Measurements from ENCODE around the gene POT1. TPM values are rescaled to one million over a fixed set of nuclear protein-coding genes. Genes with fewer than 3 reads are reported as not detected.

POT1 gene
- total and polyA plus RNA-seq, 2 of the 4 experiments (the other 2 are of a cell fraction), result 12.7 to 28.5 TPM

DNA sequence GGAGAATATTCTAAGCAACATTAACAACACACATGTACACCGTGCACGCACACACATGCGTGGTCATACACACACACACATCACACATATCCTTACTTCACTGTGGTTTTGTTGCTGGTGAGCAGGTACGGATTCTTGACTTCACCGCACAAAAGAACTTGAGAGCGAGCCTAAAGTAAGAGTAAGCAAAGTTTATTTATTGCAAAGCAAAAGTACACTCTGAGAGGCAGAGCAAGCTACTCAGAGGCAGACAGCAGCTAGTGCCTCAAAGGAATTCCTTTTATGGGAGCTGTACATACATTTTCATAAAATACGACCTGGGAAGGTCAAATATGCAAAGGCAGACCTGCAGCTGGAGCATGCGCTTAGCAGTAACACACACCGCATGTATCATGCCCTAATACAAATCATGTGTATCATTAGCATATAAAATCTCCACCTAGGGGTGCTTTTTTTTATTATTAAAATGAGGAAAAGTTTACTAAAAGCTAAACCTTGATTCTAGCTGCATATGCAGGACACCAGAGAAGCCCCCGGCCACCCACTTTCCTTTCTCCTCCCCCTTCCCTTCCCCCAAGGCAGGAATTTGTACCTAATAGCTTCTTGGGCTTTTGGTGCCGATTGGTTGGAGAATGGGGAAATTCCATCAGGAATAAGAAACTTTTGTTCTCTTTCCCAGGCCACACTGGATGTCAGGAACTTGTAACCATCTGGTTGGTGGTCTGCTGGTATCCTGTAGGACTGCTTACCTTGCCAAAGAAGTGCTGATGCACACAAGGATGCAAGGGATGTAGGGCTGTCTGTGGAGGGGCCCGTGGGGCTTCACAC, 147.5 kb downstream of the POT1 start (continued):
- TF ChIP-seq, protein P1, sequence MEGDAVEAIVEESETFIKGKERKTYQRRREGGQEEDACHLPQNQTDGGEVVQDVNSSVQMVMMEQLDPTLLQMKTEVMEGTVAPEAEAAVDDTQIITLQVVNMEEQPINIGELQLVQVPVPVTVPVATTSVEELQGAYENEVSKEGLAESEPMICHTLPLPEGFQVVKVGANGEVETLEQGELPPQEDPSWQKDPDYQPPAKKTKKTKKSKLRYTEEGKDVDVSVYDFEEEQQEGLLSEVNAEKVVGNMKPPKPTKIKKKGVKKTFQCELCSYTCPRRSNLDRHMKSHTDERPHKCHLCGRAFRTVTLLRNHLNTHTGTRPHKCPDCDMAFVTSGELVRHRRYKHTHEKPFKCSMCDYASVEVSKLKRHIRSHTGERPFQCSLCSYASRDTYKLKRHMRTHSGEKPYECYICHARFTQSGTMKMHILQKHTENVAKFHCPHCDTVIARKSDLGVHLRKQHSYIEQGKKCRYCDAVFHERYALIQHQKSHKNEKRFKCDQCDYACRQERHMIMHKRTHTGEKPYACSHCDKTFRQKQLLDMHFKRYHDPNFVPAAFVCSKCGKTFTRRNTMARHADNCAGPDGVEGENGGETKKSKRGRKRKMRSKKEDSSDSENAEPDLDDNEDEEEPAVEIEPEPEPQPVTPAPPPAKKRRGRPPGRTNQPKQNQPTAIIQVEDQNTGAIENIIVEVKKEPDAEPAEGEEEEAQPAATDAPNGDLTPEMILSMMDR (conservative IDR thresholded peaks at IDR 0.05; ENCODE audit: low read depth, low read length), result no peak
- no peak for TF ChIP-seq CEBPB (IDR thresholded peaks at IDR 0.05; ENCODE audit: low read depth, low read length)

DNA sequence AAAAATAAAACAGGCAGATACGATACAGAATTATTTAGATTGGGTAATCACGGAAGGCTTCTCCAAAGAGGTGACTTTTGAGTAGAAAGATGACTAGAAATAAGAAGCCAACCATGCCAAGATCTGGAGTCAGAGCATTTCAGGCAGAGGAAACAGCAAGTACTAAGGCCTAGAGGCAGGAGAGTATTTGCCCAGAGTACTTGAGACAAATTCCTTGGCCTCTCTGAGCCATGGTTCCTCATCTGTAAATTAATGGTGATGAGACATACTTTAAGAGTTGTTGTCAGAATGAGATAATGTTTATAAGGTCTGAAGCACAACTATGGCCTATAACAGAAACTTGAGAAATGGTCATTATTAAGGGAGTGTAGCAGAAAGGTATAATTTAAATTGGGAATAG, 148.2 kb downstream of the POT1 start:
- no peak overlapping the region for H2AFZ ChIP-seq (replicated peaks; ENCODE audit: low read length, poor library complexity)
- no TSS peak for BruUV-seq (replicated peaks)
- no peak overlapping the region for H2BK15ac ChIP-seq (ENCODE audit: low read depth, low read length)
- DNase-seq (peak; percentile 8), ATAC-seq (ENCODE audit: low read depth) (peak; percentile 15; the same call in 1 of the 2 replicates)
- no peak overlapping the region for H2BK5ac ChIP-seq (ENCODE audit: low read depth, low read length, poor library complexity, severe bottlenecking)
- H3K9me1 ChIP-seq (ENCODE audit: insufficient read depth, low read length), result peaks cover 3% of the 10 kb centered on the region
- no peak for TF ChIP-seq CEBPB (IDR thresholded peaks at IDR 0.05; ENCODE audit: low read depth, low read length)
- dilution Hi-C loops (cut with HindIII; ENCODE audit: low sequenced_read_pairs, unreplicated experiment) (no loop called here), intact Hi-C loops (cut with micrococcal nuclease) (no loop called here), in situ Hi-C loops (cut with MboI; ENCODE audit: low sequenced_read_pairs) (loop anchor here (5.0 kb wide), 1 partner anchor 629 kb away; no protein-coding TSS in a partner anchor)
- H3K56ac ChIP-seq (ENCODE audit: extremely low read depth, insufficient read depth, low read length), result no peak overlapping the region
- H4K8ac ChIP-seq (ENCODE audit: low read depth in 2 of 2, low read length in 2 of 2), result no peak overlapping the region
- H4K20me1 ChIP-seq (ENCODE audit: insufficient read depth, low read length), result no peaks in the 10 kb centered on the region
- no peak overlapping the region; the same call in 1 of the 2 replicates for H2BK20ac ChIP-seq (ENCODE audit: low read depth, low read length)
- H3K4ac ChIP-seq (ENCODE audit: low read depth, low read length), result no peak overlapping the region
- no peak overlapping the region for H3K4me2 ChIP-seq (ENCODE audit: low read depth, low read length)
- H3K9ac ChIP-seq (ENCODE audit: low read depth, low read length), result no peak overlapping the region
- no peaks in the 10 kb centered on the region for H3K9me3 ChIP-seq (ENCODE audit: control insufficient read depth, insufficient read depth, low read length)
- no peak overlapping the region for H3K14ac ChIP-seq (replicated peaks; ENCODE audit: low read depth, low read length)
- no peak overlapping the region for H3K18ac ChIP-seq (ENCODE audit: low read depth, low read length)
- no peaks in the 10 kb centered on the region for H3K27me3 ChIP-seq (ENCODE audit: control insufficient read depth, insufficient read depth, low read length)
- H2BK120ac ChIP-seq (ENCODE audit: low read depth, low read length), result no peak overlapping the region
- no peak overlapping the region for H3K4me3 ChIP-seq (ENCODE audit: insufficient read depth, low read depth, low read length)
- no peak overlapping the region for H2AK5ac ChIP-seq (ENCODE audit: low read depth, low read length)
- no peaks in the 10 kb centered on the region for H3K36me3 ChIP-seq (ENCODE audit: control insufficient read depth, insufficient read depth, low read length)
- H3K4me1 ChIP-seq (ENCODE audit: control insufficient read depth, insufficient read depth, low read length), result peaks cover 3% of the 10 kb centered on the region; the same call in 1 of the 2 replicates
- no peak overlapping the region for H2AK9ac ChIP-seq (replicated peaks; ENCODE audit: low read depth, low read length, poor library complexity)
- no peak overlapping the region for H3K27ac ChIP-seq (ENCODE audit: insufficient read depth, low read length)
- no peak overlapping the region for H3K23ac ChIP-seq (ENCODE audit: low read depth, low read length)
- no CpG with 5 or more reads among the region's 2 CpGs for WGBS, 2 experiments (ENCODE audit: extremely low coverage in 2 of 2, insufficient read length in 1 of 2)
- H4K91ac ChIP-seq (ENCODE audit: insufficient read depth, low read depth, low read length), result no peak overlapping the region; the same call in 1 of the 2 replicates
- ChIA-PET CTCF (no interaction called here), POLR2A (ENCODE audit: unreplicated experiment) (no interaction called here)
- H4K5ac ChIP-seq (ENCODE audit: low read depth, low read length), result no peak overlapping the region
- no peaks in the 10 kb centered on the region for H3K79me1 ChIP-seq (ENCODE audit: low read depth in 1 of 2, low read length in 2 of 2)

Data from IMR-90 (cell line).